Astrocyte (in vitro differentiated cells and primary cell): ENCODE data around the gene CEP63. TPM values are rescaled to one million over a fixed set of nuclear protein-coding genes. Genes with fewer than 3 reads are reported as not detected.
A peak's percentile ranks its signal among the peaks of the same experiment; 100 is the strongest.

Experiments used
- DNase-seq: peaks from one replicate; pipeline ENCODE4 v3.0.0-alpha.2; 2010; ENCODE audit warnings: low read depth
- FAIRE-seq: peaks from 2 replicates; lab custom pipeline; 2011; peaks lifted over from hg19 to GRCh38; lab: Jason Lieb, UNC
- H2AFZ ChIP-seq: 2 replicates; pipeline ENCODE4 v1.6.0; 2012; ENCODE audit warnings: low read depth, low read length, inconsistent platforms
- H3K27ac ChIP-seq: 2 replicates; pipeline ENCODE4 v1.5.1; 2011; ENCODE audit warnings: low read depth, low read length, inconsistent platforms
- H3K27me3 ChIP-seq: 2 replicates; pipeline ENCODE4 v1.6.0; 2011; ENCODE audit warnings: low read length, inconsistent platforms; ENCODE audit not compliant: insufficient read depth
- H3K36me3 ChIP-seq: 2 replicates; pipeline ENCODE4 v1.5.1; 2011; ENCODE audit warnings: low read length, inconsistent platforms; ENCODE audit not compliant: insufficient read depth
- H3K4me1 ChIP-seq: 2 replicates; pipeline ENCODE4 v1.5.1; 2011; ENCODE audit warnings: low read length, inconsistent platforms; ENCODE audit not compliant: insufficient read depth
- H3K4me2 ChIP-seq: 2 replicates; pipeline ENCODE4 v1.6.0; 2012; ENCODE audit warnings: low read length, inconsistent platforms
- H3K4me3 ChIP-seq: 2 replicates; pipeline ENCODE4 v1.5.1; 2011; ENCODE audit warnings: low read depth, mild to moderate bottlenecking, low read length, inconsistent platforms; ENCODE audit not compliant: insufficient read depth
- H3K79me2 ChIP-seq: 2 replicates; pipeline ENCODE4 v1.6.0; 2012; ENCODE audit warnings: mild to moderate bottlenecking, low read length, inconsistent platforms; ENCODE audit not compliant: insufficient read depth
- H3K9ac ChIP-seq: 2 replicates; pipeline ENCODE4 v1.6.0; 2012; ENCODE audit warnings: mild to moderate bottlenecking, low read length, inconsistent platforms
- H3K9me3 ChIP-seq: 2 replicates; pipeline ENCODE4 v1.5.1; 2012; ENCODE audit warnings: low read depth, mild to moderate bottlenecking, low read length, inconsistent platforms; ENCODE audit not compliant: insufficient read depth
- H4K20me1 ChIP-seq: 2 replicates; pipeline ENCODE4 v1.6.0; 2012; ENCODE audit warnings: low read length, inconsistent platforms; ENCODE audit not compliant: insufficient read depth
- H3K27ac Mint-ChIP-seq: one replicate; pipeline ENCODE4 v1.8.0; 2021; ENCODE audit warnings: mild to moderate bottlenecking, mixed read lengths; ENCODE audit not compliant: unreplicated experiment
- H3K27me3 Mint-ChIP-seq: one replicate; pipeline ENCODE4 v1.8.0; 2021; ENCODE audit warnings: low read depth, mixed read lengths; ENCODE audit not compliant: unreplicated experiment
- H3K36me3 Mint-ChIP-seq: one replicate; pipeline ENCODE4 v1.8.0; 2021; ENCODE audit warnings: low read depth, mixed read lengths; ENCODE audit not compliant: unreplicated experiment
- H3K4me1 Mint-ChIP-seq: one replicate; pipeline ENCODE4 v1.8.0; 2021; ENCODE audit warnings: low read depth, mixed read lengths; ENCODE audit not compliant: unreplicated experiment
- H3K4me3 Mint-ChIP-seq: one replicate; pipeline ENCODE4 v1.8.0; 2021; ENCODE audit warnings: mild to moderate bottlenecking, moderate library complexity, mixed read lengths; ENCODE audit not compliant: unreplicated experiment
- H3K9me3 Mint-ChIP-seq: one replicate; pipeline ENCODE4 v1.8.0; 2021; ENCODE audit warnings: mild to moderate bottlenecking, mixed read lengths; ENCODE audit not compliant: unreplicated experiment
- CTCF ChIP-seq: IDR thresholded peaks from 2 replicates; pipeline ENCODE4 v1.5.1; 2011; ENCODE audit warnings: low read depth, mild to moderate bottlenecking, inconsistent platforms, low read length, moderate library complexity; ENCODE audit not compliant: insufficient read depth
- EZH2 ChIP-seq: IDR thresholded peaks from 2 replicates; pipeline ENCODE4 v1.6.1; 2012; ENCODE audit warnings: mild to moderate bottlenecking, low read length, inconsistent platforms; ENCODE audit not compliant: insufficient read depth
- total RNA-seq: library from RNA; stranded (reverse); gene quantifications from 2 replicates; pipeline ENCODE4 v1.2.1, GENCODE V29; 2021

The CEP63 gene
- total RNA-seq, 1 donor from 2014 or later, result 21.3 TPM

- Mint-ChIP-seq H3K27ac (no peak overlapping the region), H3K36me3 (peaks cover 19% of the 10 kb centered on the region), H3K27me3 (no peaks in the 10 kb centered on the region), H3K4me1 (peaks cover 2% of the 10 kb centered on the region), H3K9me3 (peaks cover 5% of the 10 kb centered on the region), H3K4me3 (no peak overlapping the region)
- no peaks in the 10 kb centered on the region for H3K27me3 ChIP-seq
- H3K4me2 ChIP-seq, result no peak overlapping the region
- no peak overlapping the region for H2AFZ ChIP-seq
- DNase-seq (no peak), FAIRE-seq (no peak)
- peaks cover 4% of the 10 kb centered on the region for H4K20me1 ChIP-seq
- no peak overlapping the region for H3K9ac ChIP-seq
- no peak overlapping the region for H3K27ac ChIP-seq
- H3K9me3 ChIP-seq, result no peaks in the 10 kb centered on the region
- no peaks in the 10 kb centered on the region for H3K4me1 ChIP-seq
- TF ChIP-seq CTCF, result no peak
- no peak for TF ChIP-seq EZH2
- H3K4me3 ChIP-seq, result no peak overlapping the region
- peaks cover 4% of the 10 kb centered on the region for H3K36me3 ChIP-seq
- peaks cover 44% of the 10 kb centered on the region for H3K79me2 ChIP-seq
Observed at GRCh38 chr3:134504132-134504531, 18.3 kb downstream of the CEP63 start.

- Histone ChIP-seq H3K4me2 (no peak overlapping the region), H2AFZ (no peak overlapping the region), H3K4me1 (no peaks in the 10 kb centered on the region), H3K79me2 (peaks cover 40% of the 10 kb centered on the region), H4K20me1 (peaks cover 4% of the 10 kb centered on the region), H3K27ac (no peak overlapping the region), H3K27me3 (no peaks in the 10 kb centered on the region), H3K4me3 (no peak overlapping the region), H3K9me3 (no peaks in the 10 kb centered on the region), H3K36me3 (peaks cover 4% of the 10 kb centered on the region), H3K9ac (no peak overlapping the region)
- H3K4me1 Mint-ChIP-seq, result peaks cover 2% of the 10 kb centered on the region
- no peak overlapping the region for H3K4me3 Mint-ChIP-seq
- TF ChIP-seq CTCF (no peak), EZH2 (no peak)
- DNase-seq, result no peak
- H3K27ac Mint-ChIP-seq, result no peak overlapping the region
- no peaks in the 10 kb centered on the region for H3K27me3 Mint-ChIP-seq
- H3K9me3 Mint-ChIP-seq, result peaks cover 5% of the 10 kb centered on the region
- FAIRE-seq, result no peak
- H3K36me3 Mint-ChIP-seq, result peaks cover 26% of the 10 kb centered on the region
Observed at GRCh38 chr3:134505485-134505884, 19.6 kb downstream of the CEP63 start.

- no peak for DNase-seq
- no peaks in the 10 kb centered on the region for H3K9me3 ChIP-seq
- Mint-ChIP-seq H3K9me3 (no peaks in the 10 kb centered on the region), H3K36me3 (peaks cover 23% of the 10 kb centered on the region), H3K27ac (no peak overlapping the region), H3K27me3 (no peaks in the 10 kb centered on the region), H3K4me3 (no peak overlapping the region), H3K4me1 (no peaks in the 10 kb centered on the region)
- no peak overlapping the region for H3K4me3 ChIP-seq
- H3K27ac ChIP-seq, result no peak overlapping the region
- no peak overlapping the region for H3K9ac ChIP-seq
- H3K36me3 ChIP-seq, result peaks cover 4% of the 10 kb centered on the region
- H3K4me1 ChIP-seq, result no peaks in the 10 kb centered on the region
- peak; percentile 17 for FAIRE-seq
- no peaks in the 10 kb centered on the region for H4K20me1 ChIP-seq
- H2AFZ ChIP-seq, result no peak overlapping the region
- no peaks in the 10 kb centered on the region for H3K79me2 ChIP-seq
- TF ChIP-seq EZH2 (no peak), CTCF (no peak)
- no peak overlapping the region for H3K4me2 ChIP-seq
- no peaks in the 10 kb centered on the region for H3K27me3 ChIP-seq
Observed at GRCh38 chr3:134511500-134511899, 25.6 kb downstream of the CEP63 start.
